ENCODE results near the gene MGAT3.

- TF ChIP-seq CTCF (IDR thresholded peaks at IDR 0.05) (no peak), POLR2A (IDR thresholded peaks at IDR 0.05) (no peak)
Measured at GRCh38 chr22:39431821-39432251, 25.0 kb upstream of the MGAT3 start.

Data from uterus (tissue), 2 donors.